Raji (cell line): ENCODE data around the gene SUN3.

Experiments used
- POLR2A ChIP-seq: IDR thresholded peaks from 2 replicates; pipeline ENCODE4 v1.6.1; 2011; ENCODE audit warnings: low read depth, low read length, control low read depth; ENCODE audit not compliant: insufficient read depth

The SUN3 gene

DNA sequence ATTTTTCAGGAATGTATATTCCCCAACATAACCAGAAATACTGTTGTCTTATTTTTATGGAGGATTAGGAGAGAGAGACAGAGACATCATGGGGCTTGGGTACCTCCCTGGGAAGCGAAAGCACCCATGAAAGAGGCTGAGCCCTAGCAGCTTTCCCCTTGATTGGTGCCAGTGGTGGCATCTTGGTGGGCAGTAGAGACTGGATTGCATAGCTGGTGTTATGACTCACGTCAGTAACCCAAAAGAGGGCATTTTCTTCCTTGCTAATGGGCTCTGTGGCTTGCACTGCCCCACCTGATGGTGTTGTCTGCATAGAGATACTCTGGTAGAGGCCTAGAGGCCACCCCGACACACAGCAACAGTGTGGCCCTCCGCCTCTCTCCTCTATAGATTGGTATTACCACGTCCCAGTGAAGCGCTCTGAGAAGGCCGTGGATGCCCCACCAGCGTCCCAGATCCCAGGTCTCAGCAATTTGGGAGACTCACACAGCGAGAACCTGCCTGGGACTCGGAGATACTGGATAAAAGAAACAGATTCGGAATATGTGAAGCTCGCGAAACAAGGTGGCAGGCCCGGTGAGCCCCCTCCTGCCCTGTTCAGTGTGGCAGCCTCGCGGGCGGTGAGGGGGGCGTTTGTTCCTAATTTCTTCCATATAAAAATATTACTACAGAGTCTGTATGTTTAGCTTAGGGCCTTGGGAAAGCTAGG, 12.2 kb upstream of the SUN3 start:
- no peak for TF ChIP-seq POLR2A

DNA sequence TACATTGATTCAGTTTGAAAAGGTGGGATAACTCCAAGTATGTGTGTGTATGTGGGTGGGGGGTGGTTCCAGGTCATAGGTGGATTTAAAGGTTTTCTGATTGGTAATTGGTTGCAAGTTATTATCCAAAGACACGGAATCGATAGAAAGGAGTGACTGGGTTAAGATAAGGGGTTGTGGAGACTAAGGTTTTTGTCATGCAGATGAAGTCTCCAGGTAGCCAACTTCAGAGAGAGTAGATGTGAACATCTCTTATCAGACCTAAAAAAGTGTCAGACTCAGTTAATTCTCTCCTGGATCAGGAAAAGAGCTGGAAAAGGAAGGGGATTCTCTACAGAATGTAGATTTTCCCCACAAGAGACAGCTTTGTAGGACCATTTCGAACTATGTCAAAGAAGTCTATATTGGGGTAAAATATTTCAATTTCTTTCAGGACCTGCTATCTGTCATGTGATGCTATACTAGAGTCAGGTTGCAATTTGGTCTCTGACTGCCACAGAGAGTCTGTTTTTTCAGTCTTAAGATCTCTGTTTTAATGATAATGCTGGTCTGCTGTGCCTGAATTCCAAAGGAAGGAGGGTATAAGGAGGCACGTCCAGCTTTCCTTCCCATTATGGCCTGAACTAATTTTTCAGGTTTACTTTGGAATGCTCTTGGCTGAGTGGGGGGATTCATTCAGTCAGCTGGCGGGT, 10.1 kb upstream of the SUN3 start:
- TF ChIP-seq POLR2A: no peak

DNA sequence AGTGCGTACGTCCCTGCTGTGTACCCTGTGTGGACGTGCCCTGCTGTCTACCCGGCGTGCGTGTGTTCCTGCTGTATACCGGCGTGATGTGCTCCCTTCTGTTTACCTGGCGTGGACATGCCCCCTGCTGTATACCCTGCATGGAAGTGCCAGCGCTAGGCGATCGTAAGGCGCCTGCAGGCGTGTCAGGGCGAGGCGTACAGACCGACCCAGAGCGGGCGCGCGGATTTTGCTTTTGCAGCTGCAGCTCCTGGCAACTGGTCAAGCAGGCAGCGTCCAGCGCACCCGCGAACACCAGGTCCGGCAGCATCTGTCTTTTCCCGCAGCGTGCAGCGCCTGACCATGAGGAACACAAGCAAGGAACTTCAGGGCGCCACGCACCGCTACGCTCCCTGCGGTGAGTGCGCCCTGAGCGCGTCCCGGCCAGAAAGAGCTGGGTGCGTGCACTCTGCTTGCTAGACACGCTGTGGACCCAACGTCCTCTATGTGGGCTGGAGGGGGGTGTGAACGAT, 7.1 kb upstream of the SUN3 start:
- no peak for TF ChIP-seq POLR2A

DNA sequence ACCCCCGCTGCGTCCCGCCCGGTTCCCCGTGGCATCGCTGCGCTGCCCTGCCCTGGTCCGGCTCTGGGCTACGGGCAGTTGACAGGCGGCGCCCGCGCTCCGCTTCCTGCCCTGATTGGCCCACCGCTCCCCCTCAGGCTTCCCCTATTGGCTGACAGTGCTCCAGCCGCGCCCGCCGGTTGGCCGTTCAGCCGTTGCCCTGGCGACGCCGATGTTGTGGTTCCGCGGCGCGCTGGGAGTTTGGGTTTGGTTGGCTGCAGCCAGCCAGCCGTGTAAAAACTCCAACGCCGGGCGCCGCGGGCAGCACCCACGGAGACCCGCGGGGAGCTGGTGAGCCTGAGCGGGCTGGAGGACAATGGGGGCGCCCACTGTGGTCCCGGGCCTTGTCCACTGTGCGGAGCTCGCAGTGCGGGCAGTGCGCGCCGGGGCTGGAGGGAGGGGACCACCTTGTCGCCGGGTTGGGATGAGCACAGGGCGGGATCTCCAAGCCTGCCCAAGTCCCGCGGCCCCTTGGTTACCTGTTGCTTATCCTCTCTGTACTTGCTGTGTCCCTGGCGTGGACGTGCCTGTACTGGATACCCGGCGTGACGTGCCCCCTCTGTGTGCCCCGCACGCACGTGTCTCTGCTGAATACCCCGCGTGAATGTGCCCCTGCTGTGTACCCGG, 6.5 kb upstream of the SUN3 start, which contains the start of gene C7orf57:
C7orf57 (plus strand) TSS at position 243 of the 666 bp plus-strand sequence. CDS start 766 bp downstream, outside the sequence.
- no peak for TF ChIP-seq POLR2A

DNA sequence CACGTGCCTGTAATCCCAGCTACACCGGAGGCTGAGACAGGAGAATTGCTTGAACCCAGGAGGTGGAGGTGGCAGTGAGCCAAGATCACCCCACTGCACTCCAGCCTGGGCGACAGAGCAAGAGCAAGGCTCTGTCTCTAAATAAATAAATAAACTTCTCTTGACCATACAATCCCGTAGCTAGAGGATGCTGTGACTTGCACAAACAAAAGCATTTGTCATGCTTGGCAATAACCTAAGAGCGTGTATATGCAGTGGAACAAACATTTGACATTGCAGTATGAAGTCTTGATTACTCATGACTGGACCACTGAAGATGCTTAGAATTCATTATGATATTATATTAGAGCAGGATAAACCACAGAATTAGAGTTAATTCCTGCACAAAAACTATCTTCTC, 5.0 kb upstream of the SUN3 start:
- no peak for TF ChIP-seq POLR2A

DNA sequence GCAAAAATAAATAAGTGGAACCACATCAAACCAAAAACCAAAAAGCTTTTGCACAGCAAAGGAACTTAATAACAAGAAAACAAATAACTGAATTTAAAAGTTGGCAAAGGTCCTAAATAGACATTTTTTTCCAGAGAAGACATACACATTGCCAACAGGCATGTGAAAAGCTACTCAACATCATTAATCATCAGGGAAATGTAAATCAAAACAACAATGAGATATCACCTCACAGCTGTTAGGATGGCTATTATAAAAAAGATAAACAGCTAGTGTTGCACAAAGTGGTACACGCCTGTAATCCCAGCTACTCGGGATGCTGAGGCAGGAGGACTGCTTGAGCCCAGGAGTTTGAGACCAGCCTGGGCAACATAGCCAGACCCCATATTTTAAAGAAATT, 2.2 kb upstream of the SUN3 start:
- TF ChIP-seq POLR2A: no peak

DNA sequence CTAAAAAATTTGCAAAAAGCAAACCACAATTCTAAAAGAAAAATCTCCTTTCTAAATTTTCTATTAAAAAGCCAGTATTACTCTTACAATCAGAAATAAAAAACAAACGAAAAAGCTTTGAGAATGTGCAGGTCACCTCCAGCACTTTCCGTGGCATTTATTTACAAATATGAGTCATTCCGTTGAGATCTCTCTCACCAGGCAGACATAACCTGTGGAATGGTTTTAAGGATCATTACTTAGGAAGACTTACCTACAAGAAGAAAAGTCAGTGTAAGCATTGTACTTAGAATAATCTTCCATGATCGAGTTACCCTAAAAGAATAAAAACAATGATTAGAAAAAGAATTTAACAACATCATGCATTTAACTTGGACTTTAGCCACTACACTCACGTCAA, 3.3 kb downstream of the SUN3 start:
- no peak for TF ChIP-seq POLR2A

DNA sequence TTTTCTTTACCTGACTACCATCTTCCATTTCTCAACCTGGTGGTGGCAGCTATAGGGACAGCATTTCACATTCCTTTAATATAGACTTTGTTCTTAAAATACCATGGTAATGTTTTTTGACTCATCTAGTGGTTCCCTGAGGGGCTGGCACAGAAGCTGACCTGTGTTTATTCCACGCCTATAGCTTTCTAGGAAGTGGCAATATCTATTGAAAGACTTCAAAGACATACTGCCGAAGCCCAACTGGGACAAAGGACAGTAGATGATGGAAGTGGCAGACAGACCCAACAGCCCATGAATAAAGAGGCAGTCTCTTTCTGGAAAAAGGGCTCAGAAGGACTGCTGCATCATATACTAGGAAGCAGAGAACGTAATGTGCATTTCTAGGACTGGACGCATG, 11.2 kb downstream of the SUN3 start:
- no peak for TF ChIP-seq POLR2A

DNA sequence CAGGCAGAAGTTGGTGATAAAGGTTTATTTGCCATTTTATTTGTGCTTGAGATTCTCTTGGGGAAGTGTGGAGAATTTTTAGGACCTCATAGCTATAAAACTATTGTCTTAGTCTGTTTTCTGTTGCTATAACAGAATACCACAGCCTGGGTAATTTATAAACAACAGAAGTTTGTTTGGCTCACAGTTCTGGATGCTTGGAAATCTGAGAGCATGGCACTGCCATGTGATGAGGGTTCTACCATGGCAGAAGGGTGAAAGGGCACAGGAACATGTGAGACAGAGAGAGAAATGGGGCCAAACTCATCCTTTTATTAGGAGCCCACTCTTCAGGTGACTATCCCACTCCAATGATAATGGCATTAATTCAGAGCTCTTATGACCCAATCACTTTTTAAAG, 12.3 kb downstream of the SUN3 start:
- TF ChIP-seq POLR2A: no peak

DNA sequence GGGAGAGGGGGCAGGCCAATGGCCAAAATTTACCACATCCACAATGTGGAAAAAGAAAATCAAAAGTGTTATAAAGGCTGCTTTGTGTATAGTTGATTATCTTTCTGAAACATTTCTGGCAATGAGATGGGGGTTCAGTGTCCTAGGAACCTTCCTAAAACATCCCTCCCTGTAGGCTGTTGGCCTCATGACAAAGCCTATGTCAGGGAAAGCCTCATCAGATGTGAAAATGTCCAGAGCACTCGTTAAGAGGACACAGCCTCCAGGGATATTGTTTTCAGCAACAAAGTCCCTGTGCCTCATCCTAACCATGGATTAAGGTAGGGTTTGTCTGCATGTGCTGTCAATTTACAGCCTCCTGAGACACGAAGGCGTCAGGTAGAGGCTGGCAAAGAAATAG, 17.0 kb downstream of the SUN3 start:
- no peak for TF ChIP-seq POLR2A

DNA sequence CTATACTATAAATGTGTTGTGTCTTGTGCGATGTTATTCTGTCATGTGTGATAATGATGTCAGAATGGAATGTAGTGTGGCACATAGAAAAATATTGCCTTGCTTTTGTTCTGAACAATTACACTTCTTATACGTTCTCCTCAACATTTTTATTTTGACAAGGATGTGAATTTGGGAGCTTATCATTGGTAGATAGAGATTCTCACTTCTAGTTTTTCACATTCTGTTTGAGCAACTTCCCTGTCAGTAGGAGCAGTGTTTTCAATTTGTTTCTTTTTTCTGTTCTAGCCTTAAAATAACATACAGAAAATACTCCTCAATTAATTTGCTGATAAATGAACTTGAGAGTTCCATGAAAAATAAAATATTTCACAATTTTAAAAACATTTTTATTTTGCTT, 17.6 kb downstream of the SUN3 start:
- no peak for TF ChIP-seq POLR2A

DNA sequence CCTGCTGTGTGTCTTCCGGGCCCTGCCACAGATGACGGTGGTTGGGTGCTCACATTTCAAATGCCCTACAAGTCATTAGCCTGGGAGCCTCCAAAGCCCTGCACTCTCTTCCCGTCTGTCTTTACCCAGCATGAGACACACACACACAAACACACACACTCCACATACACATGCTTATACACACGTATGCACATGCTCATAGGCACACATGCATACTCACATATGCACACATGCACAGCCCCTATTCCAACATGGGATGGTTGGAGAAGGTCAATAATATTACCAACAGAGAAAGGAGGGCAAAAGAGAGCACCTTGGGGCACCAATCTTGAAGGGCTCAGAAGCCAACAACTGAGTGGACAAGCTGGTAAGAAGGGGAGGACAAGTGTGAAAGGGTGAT, 19.0 kb downstream of the SUN3 start:
- no peak for TF ChIP-seq POLR2A

DNA sequence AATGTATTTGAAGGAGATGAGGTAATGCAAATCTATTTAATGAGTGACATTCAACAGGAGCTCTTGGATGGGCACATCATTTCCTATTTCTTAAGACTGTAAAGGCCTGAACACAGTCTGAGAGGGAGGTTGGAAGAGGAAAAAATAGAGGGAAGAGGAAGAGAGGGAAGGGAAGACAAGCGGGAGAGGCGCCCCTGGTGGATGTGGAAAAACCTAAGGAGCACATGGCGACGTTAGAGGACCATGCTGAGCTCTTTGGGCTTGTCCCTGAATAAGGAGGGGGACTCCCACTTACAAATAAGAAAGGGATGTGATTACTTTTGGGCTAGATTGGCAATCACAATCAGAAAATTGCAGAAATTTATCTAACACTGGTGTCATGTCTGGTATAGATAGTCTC, 19.6 kb downstream of the SUN3 start:
- no peak for TF ChIP-seq POLR2A

DNA sequence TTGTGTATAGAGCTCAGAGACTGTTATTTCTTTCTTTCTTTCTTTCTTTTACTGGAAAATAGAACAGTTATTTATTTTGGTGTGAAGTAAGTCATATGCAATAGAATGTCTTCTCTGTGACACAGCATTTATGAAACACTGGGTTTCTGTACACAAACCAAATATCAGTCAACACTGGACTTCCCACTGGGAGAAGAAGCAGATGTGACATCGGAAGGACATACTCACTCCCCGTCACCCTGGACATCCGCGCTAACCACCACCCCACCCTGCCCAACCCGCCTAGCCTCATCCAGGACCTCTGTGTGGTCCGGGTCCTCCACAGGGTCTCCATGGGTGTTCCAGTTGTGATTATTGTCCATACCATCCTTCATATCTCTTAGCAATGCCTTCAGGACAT, 22.0 kb downstream of the SUN3 start:
- TF ChIP-seq POLR2A: no peak

DNA sequence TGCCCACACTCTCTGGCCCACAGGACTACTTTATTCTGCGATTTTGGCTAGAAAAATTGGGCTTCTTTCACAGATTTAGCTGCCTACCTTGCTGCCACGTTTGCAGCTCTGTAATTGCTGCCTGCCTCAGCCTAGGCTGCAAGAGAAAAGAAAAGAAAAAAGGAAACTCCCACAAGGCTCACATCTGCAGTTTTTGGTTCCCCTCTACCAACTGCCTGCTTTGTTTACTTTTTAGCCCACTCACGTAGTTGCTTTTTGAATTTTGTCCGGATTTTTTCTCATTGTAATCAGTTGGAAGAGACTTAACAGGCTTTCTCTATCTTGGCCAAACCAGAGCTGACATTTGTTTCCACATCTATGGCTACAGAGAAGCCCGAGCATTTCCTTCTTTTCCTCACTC, 24.3 kb downstream of the SUN3 start:
- peak; percentile 36; the same call in 1 of the 2 replicates for TF ChIP-seq POLR2A

DNA sequence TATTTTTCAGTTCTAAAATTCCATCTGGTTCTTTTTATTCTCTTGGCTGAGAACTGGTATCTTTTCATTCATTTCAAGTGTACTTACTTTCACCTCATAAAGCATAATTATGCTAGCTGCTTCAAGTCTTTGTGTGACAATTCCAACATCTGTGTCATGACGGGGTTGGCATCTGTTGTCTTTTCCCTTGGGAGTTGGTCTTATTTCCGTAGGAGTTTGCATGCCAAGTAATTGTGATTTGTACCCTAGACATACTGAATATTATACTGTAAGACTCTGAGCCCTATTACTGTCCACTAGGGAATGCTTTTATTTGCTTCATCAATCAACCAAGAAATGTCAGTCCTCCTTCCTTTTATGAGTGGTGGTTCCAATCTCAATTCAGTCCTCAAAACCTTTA, 24.9 kb downstream of the SUN3 start:
- TF ChIP-seq POLR2A: no peak
